ENCODE data around the gene GRAMD1A.

Gene GRAMD1A

DNA sequence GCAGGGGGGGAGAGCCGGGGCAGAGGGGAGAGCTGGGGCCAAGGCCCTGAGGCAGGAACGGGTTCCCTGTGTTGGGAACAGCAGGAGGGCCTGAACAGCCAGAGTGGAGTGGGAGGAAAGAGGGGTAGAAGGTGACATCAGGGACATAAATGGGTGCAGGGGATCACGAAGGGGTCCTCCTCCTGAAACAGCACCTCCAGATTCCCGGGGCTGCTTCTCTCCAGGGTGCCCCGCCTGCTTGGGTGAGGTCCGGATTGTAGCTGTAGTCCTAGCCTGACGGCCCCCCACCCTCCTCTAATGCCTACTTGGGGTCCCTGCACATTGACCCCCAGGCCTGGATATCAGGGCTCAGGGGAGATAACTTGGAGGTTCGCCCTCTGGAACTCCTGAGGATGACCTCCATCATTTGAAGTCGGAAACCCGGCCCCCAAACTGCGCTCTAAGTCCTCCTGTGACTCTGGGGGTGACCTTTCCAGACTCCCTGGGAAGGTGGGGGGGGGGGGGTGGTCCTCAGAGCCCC, 29.7 kb downstream of the GRAMD1A start (continued):
- TF ChIP-seq, protein P1, sequence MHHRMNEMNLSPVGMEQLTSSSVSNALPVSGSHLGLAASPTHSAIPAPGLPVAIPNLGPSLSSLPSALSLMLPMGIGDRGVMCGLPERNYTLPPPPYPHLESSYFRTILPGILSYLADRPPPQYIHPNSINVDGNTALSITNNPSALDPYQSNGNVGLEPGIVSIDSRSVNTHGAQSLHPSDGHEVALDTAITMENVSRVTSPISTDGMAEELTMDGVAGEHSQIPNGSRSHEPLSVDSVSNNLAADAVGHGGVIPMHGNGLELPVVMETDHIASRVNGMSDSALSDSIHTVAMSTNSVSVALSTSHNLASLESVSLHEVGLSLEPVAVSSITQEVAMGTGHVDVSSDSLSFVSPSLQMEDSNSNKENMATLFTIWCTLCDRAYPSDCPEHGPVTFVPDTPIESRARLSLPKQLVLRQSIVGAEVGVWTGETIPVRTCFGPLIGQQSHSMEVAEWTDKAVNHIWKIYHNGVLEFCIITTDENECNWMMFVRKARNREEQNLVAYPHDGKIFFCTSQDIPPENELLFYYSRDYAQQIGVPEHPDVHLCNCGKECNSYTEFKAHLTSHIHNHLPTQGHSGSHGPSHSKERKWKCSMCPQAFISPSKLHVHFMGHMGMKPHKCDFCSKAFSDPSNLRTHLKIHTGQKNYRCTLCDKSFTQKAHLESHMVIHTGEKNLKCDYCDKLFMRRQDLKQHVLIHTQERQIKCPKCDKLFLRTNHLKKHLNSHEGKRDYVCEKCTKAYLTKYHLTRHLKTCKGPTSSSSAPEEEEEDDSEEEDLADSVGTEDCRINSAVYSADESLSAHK (tag by site-specific recombination; IDR thresholded peaks at IDR 0.05) = no peak
- TF ChIP-seq, protein P2, sequence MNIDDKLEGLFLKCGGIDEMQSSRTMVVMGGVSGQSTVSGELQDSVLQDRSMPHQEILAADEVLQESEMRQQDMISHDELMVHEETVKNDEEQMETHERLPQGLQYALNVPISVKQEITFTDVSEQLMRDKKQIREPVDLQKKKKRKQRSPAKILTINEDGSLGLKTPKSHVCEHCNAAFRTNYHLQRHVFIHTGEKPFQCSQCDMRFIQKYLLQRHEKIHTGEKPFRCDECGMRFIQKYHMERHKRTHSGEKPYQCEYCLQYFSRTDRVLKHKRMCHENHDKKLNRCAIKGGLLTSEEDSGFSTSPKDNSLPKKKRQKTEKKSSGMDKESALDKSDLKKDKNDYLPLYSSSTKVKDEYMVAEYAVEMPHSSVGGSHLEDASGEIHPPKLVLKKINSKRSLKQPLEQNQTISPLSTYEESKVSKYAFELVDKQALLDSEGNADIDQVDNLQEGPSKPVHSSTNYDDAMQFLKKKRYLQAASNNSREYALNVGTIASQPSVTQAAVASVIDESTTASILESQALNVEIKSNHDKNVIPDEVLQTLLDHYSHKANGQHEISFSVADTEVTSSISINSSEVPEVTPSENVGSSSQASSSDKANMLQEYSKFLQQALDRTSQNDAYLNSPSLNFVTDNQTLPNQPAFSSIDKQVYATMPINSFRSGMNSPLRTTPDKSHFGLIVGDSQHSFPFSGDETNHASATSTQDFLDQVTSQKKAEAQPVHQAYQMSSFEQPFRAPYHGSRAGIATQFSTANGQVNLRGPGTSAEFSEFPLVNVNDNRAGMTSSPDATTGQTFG (tag by site-specific recombination; IDR thresholded peaks at IDR 0.05; ENCODE audit: borderline replicate concordance) = no peak
- TF ChIP-seq GLIS1 (tag by site-specific recombination; IDR thresholded peaks at IDR 0.05) (peak; percentile 95), ZNF266 (tag by site-specific recombination; IDR thresholded peaks at IDR 0.05; ENCODE audit: low read depth) (no peak), ZNF37A (tag by site-specific recombination; IDR thresholded peaks at IDR 0.05) (no peak), EGR2 (tag by site-specific recombination; IDR thresholded peaks at IDR 0.05; ENCODE audit: low read depth) (no peak), IKZF3 (tag by site-specific recombination; IDR thresholded peaks at IDR 0.05) (no peak), ZNF157 (tag by site-specific recombination; IDR thresholded peaks at IDR 0.05) (no peak), ZNF24 (tag by site-specific recombination; IDR thresholded peaks at IDR 0.05) (no peak; the same call in 1 of the 2 replicates), ZIC2 (tag by site-specific recombination; IDR thresholded peaks at IDR 0.05) (peak; percentile 84), ZSCAN16 (tag by site-specific recombination; IDR thresholded peaks at IDR 0.05) (no peak), ZNF701 (tag by site-specific recombination; IDR thresholded peaks at IDR 0.05) (no peak), KLF7 (tag by site-specific recombination; IDR thresholded peaks at IDR 0.05; ENCODE audit: borderline replicate concordance) (peak; percentile 77; the same call in 1 of the 2 replicates), ZNF2 (tag by site-specific recombination; IDR thresholded peaks at IDR 0.05) (0 out of 2 replicates have a peak, but pooled peaks have one; percentile 33), ZNF510 (tag by site-specific recombination; IDR thresholded peaks at IDR 0.05; ENCODE audit: insufficient replicate concordance) (no peak), ZNF792 (tag by site-specific recombination; IDR thresholded peaks at IDR 0.05) (no peak), ZNF214 (tag by site-specific recombination; IDR thresholded peaks at IDR 0.05; ENCODE audit: borderline replicate concordance) (no peak), ZNF184 (tag by site-specific recombination; IDR thresholded peaks at IDR 0.05) (no peak), ZNF202 (tag by site-specific recombination; IDR thresholded peaks at IDR 0.05; ENCODE audit: borderline replicate concordance) (no peak), KLF10 (tag by site-specific recombination; IDR thresholded peaks at IDR 0.05) (no peak; the same call in 1 of the 2 replicates), ZXDB (tag by site-specific recombination; IDR thresholded peaks at IDR 0.05) (no peak)
- TF ChIP-seq, protein P3, sequence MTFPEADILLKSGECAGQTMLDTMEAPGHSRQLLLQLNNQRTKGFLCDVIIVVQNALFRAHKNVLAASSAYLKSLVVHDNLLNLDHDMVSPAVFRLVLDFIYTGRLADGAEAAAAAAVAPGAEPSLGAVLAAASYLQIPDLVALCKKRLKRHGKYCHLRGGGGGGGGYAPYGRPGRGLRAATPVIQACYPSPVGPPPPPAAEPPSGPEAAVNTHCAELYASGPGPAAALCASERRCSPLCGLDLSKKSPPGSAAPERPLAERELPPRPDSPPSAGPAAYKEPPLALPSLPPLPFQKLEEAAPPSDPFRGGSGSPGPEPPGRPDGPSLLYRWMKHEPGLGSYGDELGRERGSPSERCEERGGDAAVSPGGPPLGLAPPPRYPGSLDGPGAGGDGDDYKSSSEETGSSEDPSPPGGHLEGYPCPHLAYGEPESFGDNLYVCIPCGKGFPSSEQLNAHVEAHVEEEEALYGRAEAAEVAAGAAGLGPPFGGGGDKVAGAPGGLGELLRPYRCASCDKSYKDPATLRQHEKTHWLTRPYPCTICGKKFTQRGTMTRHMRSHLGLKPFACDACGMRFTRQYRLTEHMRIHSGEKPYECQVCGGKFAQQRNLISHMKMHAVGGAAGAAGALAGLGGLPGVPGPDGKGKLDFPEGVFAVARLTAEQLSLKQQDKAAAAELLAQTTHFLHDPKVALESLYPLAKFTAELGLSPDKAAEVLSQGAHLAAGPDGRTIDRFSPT (tag by site-specific recombination; IDR thresholded peaks at IDR 0.05) = peak; percentile 56
- TF ChIP-seq, protein P4, sequence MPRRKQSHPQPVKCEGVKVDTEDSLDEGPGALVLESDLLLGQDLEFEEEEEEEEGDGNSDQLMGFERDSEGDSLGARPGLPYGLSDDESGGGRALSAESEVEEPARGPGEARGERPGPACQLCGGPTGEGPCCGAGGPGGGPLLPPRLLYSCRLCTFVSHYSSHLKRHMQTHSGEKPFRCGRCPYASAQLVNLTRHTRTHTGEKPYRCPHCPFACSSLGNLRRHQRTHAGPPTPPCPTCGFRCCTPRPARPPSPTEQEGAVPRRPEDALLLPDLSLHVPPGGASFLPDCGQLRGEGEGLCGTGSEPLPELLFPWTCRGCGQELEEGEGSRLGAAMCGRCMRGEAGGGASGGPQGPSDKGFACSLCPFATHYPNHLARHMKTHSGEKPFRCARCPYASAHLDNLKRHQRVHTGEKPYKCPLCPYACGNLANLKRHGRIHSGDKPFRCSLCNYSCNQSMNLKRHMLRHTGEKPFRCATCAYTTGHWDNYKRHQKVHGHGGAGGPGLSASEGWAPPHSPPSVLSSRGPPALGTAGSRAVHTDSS (tag by site-specific recombination; IDR thresholded peaks at IDR 0.05) = no peak
- TF ChIP-seq, protein P5, sequence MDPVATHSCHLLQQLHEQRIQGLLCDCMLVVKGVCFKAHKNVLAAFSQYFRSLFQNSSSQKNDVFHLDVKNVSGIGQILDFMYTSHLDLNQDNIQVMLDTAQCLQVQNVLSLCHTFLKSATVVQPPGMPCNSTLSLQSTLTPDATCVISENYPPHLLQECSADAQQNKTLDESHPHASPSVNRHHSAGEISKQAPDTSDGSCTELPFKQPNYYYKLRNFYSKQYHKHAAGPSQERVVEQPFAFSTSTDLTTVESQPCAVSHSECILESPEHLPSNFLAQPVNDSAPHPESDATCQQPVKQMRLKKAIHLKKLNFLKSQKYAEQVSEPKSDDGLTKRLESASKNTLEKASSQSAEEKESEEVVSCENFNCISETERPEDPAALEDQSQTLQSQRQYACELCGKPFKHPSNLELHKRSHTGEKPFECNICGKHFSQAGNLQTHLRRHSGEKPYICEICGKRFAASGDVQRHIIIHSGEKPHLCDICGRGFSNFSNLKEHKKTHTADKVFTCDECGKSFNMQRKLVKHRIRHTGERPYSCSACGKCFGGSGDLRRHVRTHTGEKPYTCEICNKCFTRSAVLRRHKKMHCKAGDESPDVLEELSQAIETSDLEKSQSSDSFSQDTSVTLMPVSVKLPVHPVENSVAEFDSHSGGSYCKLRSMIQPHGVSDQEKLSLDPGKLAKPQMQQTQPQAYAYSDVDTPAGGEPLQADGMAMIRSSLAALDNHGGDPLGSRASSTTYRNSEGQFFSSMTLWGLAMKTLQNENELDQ (tag by site-specific recombination; IDR thresholded peaks at IDR 0.05; ENCODE audit: low read depth) = no peak
- TF ChIP-seq, protein P6, sequence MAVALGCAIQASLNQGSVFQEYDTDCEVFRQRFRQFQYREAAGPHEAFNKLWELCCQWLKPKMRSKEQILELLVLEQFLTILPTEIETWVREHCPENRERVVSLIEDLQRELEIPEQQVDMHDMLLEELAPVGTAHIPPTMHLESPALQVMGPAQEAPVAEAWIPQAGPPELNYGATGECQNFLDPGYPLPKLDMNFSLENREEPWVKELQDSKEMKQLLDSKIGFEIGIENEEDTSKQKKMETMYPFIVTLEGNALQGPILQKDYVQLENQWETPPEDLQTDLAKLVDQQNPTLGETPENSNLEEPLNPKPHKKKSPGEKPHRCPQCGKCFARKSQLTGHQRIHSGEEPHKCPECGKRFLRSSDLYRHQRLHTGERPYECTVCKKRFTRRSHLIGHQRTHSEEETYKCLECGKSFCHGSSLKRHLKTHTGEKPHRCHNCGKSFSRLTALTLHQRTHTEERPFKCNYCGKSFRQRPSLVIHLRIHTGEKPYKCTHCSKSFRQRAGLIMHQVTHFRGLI (tag by site-specific recombination; IDR thresholded peaks at IDR 0.05) = peak; percentile 39; the same call in 1 of the 2 replicates
- TF ChIP-seq, protein P7, sequence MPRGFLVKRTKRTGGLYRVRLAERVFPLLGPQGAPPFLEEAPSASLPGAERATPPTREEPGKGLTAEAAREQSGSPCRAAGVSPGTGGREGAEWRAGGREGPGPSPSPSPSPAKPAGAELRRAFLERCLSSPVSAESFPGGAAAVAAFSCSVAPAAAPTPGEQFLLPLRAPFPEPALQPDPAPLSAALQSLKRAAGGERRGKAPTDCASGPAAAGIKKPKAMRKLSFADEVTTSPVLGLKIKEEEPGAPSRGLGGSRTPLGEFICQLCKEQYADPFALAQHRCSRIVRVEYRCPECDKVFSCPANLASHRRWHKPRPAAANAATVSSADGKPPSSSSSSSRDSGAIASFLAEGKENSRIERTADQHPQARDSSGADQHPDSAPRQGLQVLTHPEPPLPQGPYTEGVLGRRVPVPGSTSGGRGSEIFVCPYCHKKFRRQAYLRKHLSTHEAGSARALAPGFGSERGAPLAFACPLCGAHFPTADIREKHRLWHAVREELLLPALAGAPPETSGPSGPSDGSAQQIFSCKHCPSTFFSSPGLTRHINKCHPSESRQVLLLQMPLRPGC (tag by site-specific recombination; IDR thresholded peaks at IDR 0.05) = no peak; the same call in 1 of the 2 replicates
